OCI-LY3 (cell line): ENCODE results near the gene SERPINI1.
A peak's percentile ranks its signal among the peaks of the same experiment; 100 is the strongest.

Experiments
- H2AFZ ChIP-seq: fragments of 200-600, 300-600 bp; shearing (Covaris generic); 2 replicates; pipeline ENCODE4 v1.6.0; 2014; ENCODE audit warnings: antibody characterized with exemption, low read depth, low read length
- H3K27ac ChIP-seq: fragments of 200-600, 300-600 bp; sonication (generic); 2 replicates; pipeline ENCODE4 v1.5.1; 2014; ENCODE audit warnings: mild to moderate bottlenecking, low read length, moderate library complexity, mixed read lengths
- H3K27me3 ChIP-seq: fragments of 200-600, 300-600 bp; sonication (generic); 2 replicates; pipeline ENCODE4 v1.6.1; 2014; ENCODE audit warnings: low read depth, low read length, mixed read lengths
- H3K36me3 ChIP-seq: fragments of 200-600, 300-600 bp; sonication (generic); replicated peaks from 2 replicates; pipeline ENCODE3; 2014; ENCODE audit warnings: low read depth, low read length, mixed read lengths
- H3K4me1 ChIP-seq: fragments of 300-600, 200-600 bp; sonication (generic); 2 replicates; pipeline ENCODE4 v1.6.1; 2014; ENCODE audit warnings: low read length, mixed read lengths
- H3K4me2 ChIP-seq: fragments of 200-600, 300-600 bp; sonication (generic); 2 replicates; pipeline ENCODE4 v1.6.1; 2014; ENCODE audit warnings: low read length, mixed read lengths
- H3K4me3 ChIP-seq: fragments of 300-600, 200-600 bp; sonication (generic); 2 replicates; pipeline ENCODE4 v1.5.1; 2014; ENCODE audit warnings: antibody characterized with exemption, mild to moderate bottlenecking, low read length, moderate library complexity
- H3K79me2 ChIP-seq: fragments of 300-600, 200-600 bp; shearing (Covaris generic); 2 replicates; pipeline ENCODE4 v1.6.1; 2014; ENCODE audit warnings: mild to moderate bottlenecking, low read length, mixed read lengths
- H3K9ac ChIP-seq: fragments of 300-600, 200-600 bp; shearing (Covaris generic); 2 replicates; pipeline ENCODE4 v1.6.0; 2014; ENCODE audit warnings: mild to moderate bottlenecking, low read length, moderate library complexity
- H3K9me3 ChIP-seq: fragments of 200-600, 300-600 bp; shearing (Covaris generic); 2 replicates; pipeline ENCODE4 v1.6.1; 2014; ENCODE audit warnings: low read length, mixed read lengths; ENCODE audit not compliant: insufficient read depth
- H4K20me1 ChIP-seq: fragments of 200-600, 300-600 bp; sonication (generic); 2 replicates; pipeline ENCODE4 v1.6.1; 2016; ENCODE audit warnings: low read length, mixed read lengths; ENCODE audit not compliant: insufficient read depth
- EZH2phosphoT487 ChIP-seq: fragments of 200-600 bp; shearing (Covaris generic); IDR thresholded peaks from 2 replicates; pipeline ENCODE4 v1.6.1; 2018; ENCODE audit warnings: antibody characterized with exemption, mixed run types, low read depth
- TF ChIP-seq, protein P1 (sequence below): fragments of 200-600, 300-600 bp; sonication (generic); IDR thresholded peaks from 2 replicates; pipeline ENCODE4 v1.5.1; 2014; ENCODE audit warnings: antibody characterized with exemption, low read length, low read depth

Gene SERPINI1

DNA sequence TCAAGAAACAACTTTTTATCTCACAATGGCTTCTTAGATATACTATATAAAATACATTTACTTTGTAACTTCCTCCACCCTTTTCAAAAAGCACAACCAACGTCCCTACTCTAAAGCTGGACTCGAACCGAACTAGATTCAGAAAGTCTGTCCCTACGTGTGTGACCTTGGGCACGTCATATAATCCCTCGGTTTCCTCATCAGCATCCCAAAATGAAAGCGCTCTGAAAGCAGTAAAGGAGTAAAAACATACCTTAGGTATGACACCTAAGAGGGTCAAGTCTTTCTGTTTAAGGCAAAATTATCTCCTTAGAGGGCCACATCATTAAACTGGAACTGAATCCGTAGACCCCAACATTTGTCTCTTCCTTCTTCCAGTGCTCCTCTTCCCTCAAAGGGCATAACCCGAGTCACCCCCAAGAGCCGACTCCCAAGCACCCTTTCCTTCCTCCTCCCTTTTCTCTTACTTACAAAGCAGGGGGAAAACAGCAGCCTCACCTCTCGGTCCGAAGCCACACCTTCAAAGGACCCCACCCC is 1.5 kb upstream of the SERPINI1 start:
- 0 out of 2 replicates have a peak overlapping the region, but pooled peaks have one; percentile 79 for H2AFZ ChIP-seq
- H3K4me1 ChIP-seq: peaks cover 18% of the 10 kb centered on the region

DNA sequence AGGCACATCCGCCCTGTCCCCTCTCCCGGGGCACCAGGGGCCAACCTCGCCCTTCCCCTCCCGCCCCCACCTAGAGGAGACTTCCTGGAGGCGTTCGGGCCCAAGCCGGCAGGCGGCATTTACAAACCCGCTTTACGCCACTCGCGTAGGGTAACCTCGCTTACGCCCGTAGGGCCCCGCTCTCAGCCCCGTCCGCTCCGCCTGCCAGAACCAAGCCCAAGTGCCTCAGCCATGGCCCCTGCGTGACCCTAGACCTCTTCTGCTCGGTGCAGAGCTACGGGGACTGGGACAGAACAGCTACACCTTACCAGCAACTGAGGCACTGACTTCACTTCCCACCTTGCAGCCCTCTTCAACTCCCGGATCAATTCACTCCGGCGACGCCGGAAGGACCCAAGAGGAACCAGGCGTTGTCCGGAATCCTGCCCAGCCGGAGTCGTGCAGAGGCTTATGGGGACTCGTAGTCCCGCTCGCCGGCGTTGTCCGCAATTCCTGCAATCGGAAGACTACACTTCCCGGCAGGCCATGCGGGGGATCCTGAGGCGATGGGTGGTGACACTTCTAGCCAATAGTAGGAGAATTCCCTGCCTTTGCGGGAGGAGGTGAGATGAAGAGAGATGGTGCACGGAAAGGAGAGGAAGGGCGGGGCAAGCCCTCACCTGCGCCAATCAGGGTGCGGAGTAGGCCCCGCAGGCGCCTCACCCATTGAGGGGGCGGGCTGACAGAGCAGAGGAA is 856 bp upstream of the SERPINI1 start, which contains the start of gene PDCD10:
TSS of gene PDCD10 (minus strand) at position 395 of the 735 bp plus-strand sequence. CDS start 14,735 bp downstream, outside the sequence.
- Histone ChIP-seq H3K9ac (peak within 1 kb of the TSS; percentile 83), H3K4me2 (peak within 1 kb of the TSS; percentile 81), H3K4me3 (peak within 1 kb of the TSS; percentile 85), H3K36me3 (peaks cover 2% of the 10 kb centered on the region), H3K27me3 (no peaks in the 10 kb centered on the region; the same call in 1 of the 2 replicates), H2AFZ (peak within 1 kb of the TSS; percentile 79), H3K79me2 (peaks cover 47% of the 10 kb centered on the region), H4K20me1 (peaks cover 25% of the 10 kb centered on the region), H3K9me3 (no peaks in the 10 kb centered on the region), H3K4me1 (peaks cover 18% of the 10 kb centered on the region), H3K27ac (peak within 1 kb of the TSS; percentile 81)
- no peak for TF ChIP-seq EZH2phosphoT487
- TF ChIP-seq, protein P1, sequence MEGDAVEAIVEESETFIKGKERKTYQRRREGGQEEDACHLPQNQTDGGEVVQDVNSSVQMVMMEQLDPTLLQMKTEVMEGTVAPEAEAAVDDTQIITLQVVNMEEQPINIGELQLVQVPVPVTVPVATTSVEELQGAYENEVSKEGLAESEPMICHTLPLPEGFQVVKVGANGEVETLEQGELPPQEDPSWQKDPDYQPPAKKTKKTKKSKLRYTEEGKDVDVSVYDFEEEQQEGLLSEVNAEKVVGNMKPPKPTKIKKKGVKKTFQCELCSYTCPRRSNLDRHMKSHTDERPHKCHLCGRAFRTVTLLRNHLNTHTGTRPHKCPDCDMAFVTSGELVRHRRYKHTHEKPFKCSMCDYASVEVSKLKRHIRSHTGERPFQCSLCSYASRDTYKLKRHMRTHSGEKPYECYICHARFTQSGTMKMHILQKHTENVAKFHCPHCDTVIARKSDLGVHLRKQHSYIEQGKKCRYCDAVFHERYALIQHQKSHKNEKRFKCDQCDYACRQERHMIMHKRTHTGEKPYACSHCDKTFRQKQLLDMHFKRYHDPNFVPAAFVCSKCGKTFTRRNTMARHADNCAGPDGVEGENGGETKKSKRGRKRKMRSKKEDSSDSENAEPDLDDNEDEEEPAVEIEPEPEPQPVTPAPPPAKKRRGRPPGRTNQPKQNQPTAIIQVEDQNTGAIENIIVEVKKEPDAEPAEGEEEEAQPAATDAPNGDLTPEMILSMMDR: no peak

More for the DNA sequence above, 1.5 kb upstream of the SERPINI1 start:
- Histone ChIP-seq H3K79me2 (peaks cover 54% of the 10 kb centered on the region), H4K20me1 (peaks cover 31% of the 10 kb centered on the region), H3K27ac (peak overlapping the region; percentile 81), H3K9me3 (no peaks in the 10 kb centered on the region), H3K4me2 (peak overlapping the region; percentile 75), H3K4me3 (peak overlapping the region; percentile 85), H3K36me3 (peaks cover 2% of the 10 kb centered on the region), H3K9ac (peak overlapping the region; percentile 75), H3K27me3 (no peaks in the 10 kb centered on the region; the same call in 1 of the 2 replicates)
- TF ChIP-seq, protein P1: no peak
- no peak for TF ChIP-seq EZH2phosphoT487

DNA sequence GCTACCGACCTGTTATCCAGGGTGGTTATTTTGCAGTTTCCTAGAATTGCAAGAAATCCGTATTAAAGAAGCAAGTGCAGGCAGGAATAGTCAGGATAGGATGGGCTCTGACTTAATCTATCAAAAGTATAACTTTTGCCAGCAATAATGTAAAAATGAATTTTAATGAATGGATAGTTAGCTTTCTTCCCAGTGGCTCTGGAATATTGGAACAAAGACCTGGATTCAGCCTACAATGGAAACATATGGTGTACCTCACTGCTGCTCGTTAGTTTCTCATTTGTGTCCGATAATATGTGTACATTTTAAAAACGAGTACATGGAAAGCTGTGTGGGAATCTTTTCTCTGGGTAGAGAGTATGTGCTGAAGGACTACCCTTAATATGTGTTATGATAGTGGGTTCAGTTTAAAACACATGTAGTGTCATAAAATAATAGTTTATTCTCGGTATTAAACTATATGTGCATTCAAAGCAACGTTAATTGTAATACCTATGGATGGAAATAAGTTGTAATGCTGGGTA is 805 bp downstream of the SERPINI1 start:
- Histone ChIP-seq H3K27ac (no peak overlapping the region), H3K4me2 (peak overlapping the region; percentile 81), H3K27me3 (no peaks in the 10 kb centered on the region; the same call in 1 of the 2 replicates), H2AFZ (peak overlapping the region; percentile 70), H3K36me3 (peaks cover 2% of the 10 kb centered on the region), H3K4me3 (peak overlapping the region; percentile 85), H3K9me3 (no peaks in the 10 kb centered on the region), H4K20me1 (peaks cover 14% of the 10 kb centered on the region), H3K9ac (peak overlapping the region; percentile 83), H3K4me1 (peaks cover 18% of the 10 kb centered on the region), H3K79me2 (peaks cover 31% of the 10 kb centered on the region)
- TF ChIP-seq EZH2phosphoT487: no peak
- TF ChIP-seq, protein P1: no peak

DNA sequence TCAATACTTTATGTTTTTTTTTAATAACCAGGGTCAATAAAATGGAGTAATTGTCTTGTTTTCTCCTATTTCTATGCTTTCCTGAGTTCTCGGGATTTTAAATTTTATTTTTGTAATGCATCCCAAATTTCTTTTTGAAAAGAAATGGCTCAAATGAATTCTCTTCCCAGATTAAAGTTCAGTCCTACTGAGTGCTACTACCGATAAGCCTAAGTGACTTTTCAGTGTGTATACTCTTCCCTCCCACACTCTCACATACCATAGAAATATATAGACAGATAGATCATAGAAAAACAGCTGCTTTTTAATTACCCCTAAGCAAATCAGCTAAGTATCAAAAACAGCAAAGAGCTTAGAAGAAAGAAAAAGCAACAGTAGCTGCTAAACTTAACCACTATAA is 1.5 kb downstream of the SERPINI1 start:
- Histone ChIP-seq H3K36me3 (no peaks in the 10 kb centered on the region), H3K4me2 (no peak overlapping the region; the same call in 1 of the 2 replicates), H3K79me2 (peaks cover 24% of the 10 kb centered on the region), H3K9me3 (no peaks in the 10 kb centered on the region), H4K20me1 (peaks cover 9% of the 10 kb centered on the region), H3K27ac (no peak overlapping the region), H2AFZ (no peak overlapping the region), H3K4me1 (peaks cover 18% of the 10 kb centered on the region), H3K27me3 (no peaks in the 10 kb centered on the region; the same call in 1 of the 2 replicates), H3K4me3 (no peak overlapping the region), H3K9ac (no peak overlapping the region)
- TF ChIP-seq, protein P1: no peak
- no peak for TF ChIP-seq EZH2phosphoT487
